Immature natural killer cell (primary cell): ENCODE results near the gene RAB19. TPM values are rescaled to one million over a fixed set of nuclear protein-coding genes. Genes with fewer than 3 reads are reported as not detected.

Experiments
- polyA plus RNA-seq, 3 donors: library from polyadenylated mRNA; unstranded; fragments of 300-500 nt; fragmentation: Illumina TruSeq; gene quantifications; one replicate each; pipeline ENCODE4 v1.2.3, GENCODE V29; 2021

RAB19 gene
- polyA plus RNA-seq, 3 donors from 2014 or later, result 2.4 to 3.1 TPM; not detected in 1

Other genes starting within 250 kb of the RAB19 start
- gene KDM7A, start 227.1 kb upstream of the RAB19 start, polyA plus RNA-seq, result 1 to 10 TPM; 3.0 to 4.7 (median 4.5) TPM
- 1 to 10 TPM; 2.7 to 9.5 (median 9.2) TPM for gene SLC37A3, start 5.5 kb upstream of the RAB19 start, polyA plus RNA-seq
- 100 to 1,000 TPM in 2 of 3 donors, 10 to 100 TPM in 1; 86.5 to 163 (median 135) TPM for gene MKRN1, start 75.4 kb downstream of the RAB19 start, polyA plus RNA-seq
- gene DENND2A, start 236.8 kb downstream of the RAB19 start, polyA plus RNA-seq, result not detected